SHP77 (cell line): ENCODE results near the gene PDLIM5.

Experiments
- DNase-seq, 2 experiments: peaks; one replicate each; lab custom pipeline; 2025; lab: John Stamatoyannopoulos, UW

PDLIM5 gene

GRCh38 chr4:94559351-94559806 is 107.6 kb downstream of the PDLIM5 start:
- DNase-seq = no peak

GRCh38 chr4:94561249-94562024 is 109.7 kb downstream of the PDLIM5 start:
- no peak for DNase-seq

- DNase-seq = no peak
These were observed 110.5 kb downstream of the PDLIM5 start for GRCh38 chr4:94562285-94562684.

- DNase-seq = no peak
These were observed 112.5 kb downstream of the PDLIM5 start for GRCh38 chr4:94564252-94564651.

- no peak for DNase-seq
These were observed 114.7 kb downstream of the PDLIM5 start for GRCh38 chr4:94566420-94566819.

GRCh38 chr4:94567811-94568210 is 116.1 kb downstream of the PDLIM5 start:
- no peak for DNase-seq

- DNase-seq = no peak
These were observed 118.8 kb downstream of the PDLIM5 start for GRCh38 chr4:94570558-94570957.

GRCh38 chr4:94571298-94571697 is 119.6 kb downstream of the PDLIM5 start:
- DNase-seq = no peak

GRCh38 chr4:94571715-94572114 is 120.0 kb downstream of the PDLIM5 start:
- no peak for DNase-seq

- DNase-seq = no peak
These were observed 122.3 kb downstream of the PDLIM5 start for GRCh38 chr4:94574050-94574449.

GRCh38 chr4:94574616-94575015 is 122.9 kb downstream of the PDLIM5 start:
- DNase-seq = no peak

- DNase-seq = no peak
These were observed 123.9 kb downstream of the PDLIM5 start for GRCh38 chr4:94575652-94576051.

- DNase-seq = no peak
These were observed 124.5 kb downstream of the PDLIM5 start for GRCh38 chr4:94576210-94576609.

GRCh38 chr4:94577136-94577535 is 125.4 kb downstream of the PDLIM5 start:
- DNase-seq = no peak

GRCh38 chr4:94578195-94578594 is 126.5 kb downstream of the PDLIM5 start:
- DNase-seq = no peak

- no peak for DNase-seq
These were observed 130.0 kb downstream of the PDLIM5 start for GRCh38 chr4:94581766-94582165.

- no peak for DNase-seq
These were observed 130.8 kb downstream of the PDLIM5 start for GRCh38 chr4:94582517-94582916.

GRCh38 chr4:94583914-94584641 is 132.3 kb downstream of the PDLIM5 start:
- no peak for DNase-seq

GRCh38 chr4:94588896-94589693 is 137.4 kb downstream of the PDLIM5 start:
- DNase-seq = no peak

GRCh38 chr4:94590493-94590892 is 138.8 kb downstream of the PDLIM5 start:
- DNase-seq = no peak

GRCh38 chr4:94591289-94591688 is 139.5 kb downstream of the PDLIM5 start:
- DNase-seq = no peak

GRCh38 chr4:94595013-94595412 is 143.3 kb downstream of the PDLIM5 start:
- DNase-seq = no peak
